Measurements from ENCODE around the gene SYN1.

The SYN1 gene

DNA sequence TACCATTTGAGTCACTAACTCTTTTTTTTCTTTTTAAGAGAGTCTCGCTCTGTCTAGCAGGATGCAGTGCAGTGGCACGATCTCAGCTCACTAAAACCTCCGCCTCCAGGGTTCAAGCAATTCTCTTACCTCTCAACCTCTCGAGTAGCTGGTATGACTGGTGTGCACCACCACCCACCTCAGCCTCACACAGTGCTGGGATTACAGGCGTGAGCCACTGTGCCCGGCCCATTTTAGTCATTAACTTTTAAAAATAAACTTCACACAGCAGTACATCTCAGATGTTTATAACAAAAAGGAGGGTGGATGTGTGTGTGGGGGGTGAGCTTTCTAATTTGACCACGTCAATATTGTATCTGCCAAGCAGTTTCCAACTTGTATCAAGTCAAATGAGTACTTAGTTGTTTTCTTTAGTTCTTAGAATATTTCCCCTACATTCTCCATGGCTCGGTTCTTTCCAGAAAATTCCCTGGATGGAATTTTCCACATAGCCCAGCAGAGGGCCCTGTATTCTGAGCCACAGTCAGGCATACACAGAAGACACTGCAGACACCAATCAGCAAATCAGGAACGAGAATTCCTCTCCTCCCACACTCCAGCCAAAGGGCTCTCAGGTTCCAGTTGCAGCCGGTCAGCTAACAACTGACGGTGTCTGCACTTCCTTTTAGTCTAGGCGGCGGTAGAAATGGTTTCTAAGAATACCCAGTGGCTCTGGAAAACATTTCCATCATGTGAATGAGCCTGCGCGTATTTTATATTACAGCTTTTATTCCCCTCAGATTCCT lies 78.7 kb downstream of the SYN1 start:
- no peak for DNase-seq (ENCODE audit: low read depth in 2 of 2, low spot score in 1 of 2)

DNA sequence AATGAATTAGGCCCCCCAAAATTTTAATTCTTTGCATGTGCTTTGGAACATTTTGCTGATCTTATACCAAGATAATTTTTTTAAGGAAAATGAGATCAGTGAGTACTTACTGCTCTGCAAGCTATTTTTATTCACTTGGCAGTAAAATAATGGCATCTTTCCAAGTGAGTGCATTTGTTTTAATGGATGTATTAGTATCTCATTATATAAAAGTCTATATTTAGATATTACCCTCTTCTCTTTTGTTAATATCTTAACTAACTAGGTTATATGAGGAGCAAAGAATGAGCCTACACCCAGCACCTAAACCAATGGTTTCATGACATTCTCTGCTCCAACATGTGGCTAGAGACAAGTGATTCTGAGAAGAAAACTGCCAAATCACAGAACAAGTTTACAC lies 79.8 kb downstream of the SYN1 start:
- no peak for DNase-seq (ENCODE audit: low read depth in 2 of 2, low spot score in 1 of 2)

DNA sequence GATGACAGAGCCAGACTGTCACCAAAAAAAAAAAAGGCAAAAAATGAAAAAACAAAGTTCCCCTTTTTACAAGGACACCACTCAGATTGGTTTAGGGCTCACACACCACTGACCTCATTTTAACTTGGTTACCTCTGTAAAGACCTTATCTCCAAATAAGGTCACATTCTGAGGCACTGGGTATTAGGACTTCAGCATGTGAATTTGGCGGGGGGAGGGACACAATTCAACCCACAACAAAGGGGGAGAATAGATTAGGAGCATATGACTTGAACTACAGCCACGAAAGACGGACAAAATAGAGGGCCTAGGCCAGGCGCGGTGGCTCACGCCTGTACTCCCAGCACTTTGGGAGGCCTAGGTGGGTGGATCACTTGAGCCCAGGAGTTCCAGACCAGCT lies 89.6 kb downstream of the SYN1 start:
- DNase-seq (ENCODE audit: low read depth in 2 of 2, low spot score in 1 of 2), result no peak

DNA sequence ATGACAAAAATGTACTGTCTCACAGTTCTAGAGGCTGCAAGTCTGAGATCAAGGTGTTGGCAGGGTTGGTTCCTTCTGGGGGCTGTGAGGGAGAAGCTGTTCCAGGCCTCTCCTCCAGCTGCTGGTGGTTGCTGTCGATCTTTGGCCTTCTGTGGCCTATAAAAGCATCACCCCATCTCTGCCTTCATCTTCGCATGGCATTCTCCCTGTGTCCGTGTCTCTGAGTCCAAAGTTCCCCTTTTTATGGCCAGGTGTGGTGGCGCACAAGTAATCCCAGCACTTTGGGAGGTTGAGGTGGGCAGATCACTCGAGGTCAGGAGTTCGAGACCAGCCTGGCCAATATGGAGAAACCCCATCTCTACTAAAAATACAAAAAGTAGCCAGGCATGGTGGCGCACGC lies 90.1 kb downstream of the SYN1 start:
- DNase-seq (ENCODE audit: low read depth in 2 of 2, low spot score in 1 of 2), result no peak

DNA sequence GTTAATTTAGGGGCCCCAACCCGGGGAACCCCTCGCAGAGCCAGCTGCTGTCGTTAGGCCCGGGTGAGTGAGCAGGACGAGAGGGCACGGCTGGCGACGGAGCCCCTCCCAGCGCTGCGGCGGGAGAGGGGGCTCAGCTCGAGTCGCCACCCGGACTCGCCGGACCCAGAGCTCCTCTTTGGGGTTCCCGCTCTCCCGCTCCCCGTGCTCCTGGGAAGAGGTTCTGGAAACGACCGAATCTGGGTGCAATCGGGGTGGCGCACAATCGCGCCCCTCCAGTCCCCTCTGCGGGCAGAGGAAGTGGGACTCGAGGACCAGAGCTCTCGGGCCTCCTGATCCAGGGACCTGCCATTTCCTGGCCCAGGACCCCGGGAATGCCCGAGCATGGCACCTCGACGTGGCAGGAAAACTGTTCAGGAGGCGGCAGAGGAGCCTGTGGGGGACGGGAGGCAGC lies 95.9 kb downstream of the SYN1 start:
- no peak for DNase-seq (ENCODE audit: low read depth in 2 of 2, low spot score in 1 of 2)

DNA sequence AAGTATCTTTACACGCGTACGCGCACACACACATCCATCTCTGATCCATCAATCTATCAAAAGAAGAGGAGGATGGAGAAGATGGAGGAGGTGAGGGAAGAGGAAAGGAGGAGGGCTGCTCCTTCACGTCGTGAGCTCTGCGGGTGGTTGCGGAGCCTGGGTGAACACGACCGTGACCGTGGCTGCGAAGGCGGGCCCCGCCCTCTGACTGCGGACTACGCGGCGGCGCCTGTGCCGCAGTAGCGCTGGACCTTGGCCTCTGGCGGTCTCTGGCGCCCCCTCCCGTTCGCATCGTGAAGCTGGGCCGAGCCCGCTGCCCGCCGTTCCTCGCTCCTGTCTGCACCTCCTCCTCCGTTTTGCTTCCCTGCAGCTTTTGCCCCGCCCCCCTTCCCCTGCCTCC lies 96.4 kb downstream of the SYN1 start:
- peak; percentile 47 to 61 for DNase-seq (ENCODE audit: low read depth in 2 of 2, low spot score in 1 of 2)

All from stimulated activated CD8-positive, alpha-beta memory T cell treated with anti-CD3 and anti-CD28 coated beads, Interleukin-4, amount 100 ng/mL, for 1 hour (primary cell).